GM12891 (cell line): ENCODE measurements around the gene INSIG1.

Source experiments
- POLR2A ChIP-seq: IDR thresholded peaks from 2 replicates; pipeline ENCODE4 v1.6.1; 2011; ENCODE audit warnings: low read depth, low read length, control low read depth
- POLR2AphosphoS5 ChIP-seq: IDR thresholded peaks from 2 replicates; pipeline ENCODE4 v1.6.1; 2011; ENCODE audit warnings: low read depth, low read length, control low read depth
- SPI1 ChIP-seq: IDR thresholded peaks from 2 replicates; pipeline ENCODE4 v1.6.1; 2011; ENCODE audit warnings: low read depth, low read length, control low read depth

DNA sequence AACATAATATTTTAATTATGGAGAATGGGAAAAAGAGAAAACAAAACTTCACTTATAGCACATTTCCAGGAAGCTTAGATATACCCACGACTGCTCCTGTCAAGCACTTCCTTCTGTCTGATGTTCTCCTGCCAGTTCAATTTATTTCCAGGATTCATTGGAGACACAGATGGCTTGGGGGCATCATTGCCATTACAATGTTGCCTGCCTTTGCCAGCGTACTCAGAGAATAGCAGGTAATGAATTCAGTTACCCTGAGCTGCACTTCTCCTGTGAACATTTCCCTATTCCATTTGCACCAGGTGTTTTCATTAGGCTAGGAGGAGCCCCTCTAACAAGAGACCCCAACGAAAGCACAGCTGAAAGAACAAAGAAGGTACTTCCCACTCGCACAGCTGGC is 33.7 kb downstream of the INSIG1 start:
- TF ChIP-seq POLR2A (no peak), POLR2AphosphoS5 (no peak), SPI1 (no peak)
